ENCODE measurements around the gene AATK.

Gene AATK

DNA sequence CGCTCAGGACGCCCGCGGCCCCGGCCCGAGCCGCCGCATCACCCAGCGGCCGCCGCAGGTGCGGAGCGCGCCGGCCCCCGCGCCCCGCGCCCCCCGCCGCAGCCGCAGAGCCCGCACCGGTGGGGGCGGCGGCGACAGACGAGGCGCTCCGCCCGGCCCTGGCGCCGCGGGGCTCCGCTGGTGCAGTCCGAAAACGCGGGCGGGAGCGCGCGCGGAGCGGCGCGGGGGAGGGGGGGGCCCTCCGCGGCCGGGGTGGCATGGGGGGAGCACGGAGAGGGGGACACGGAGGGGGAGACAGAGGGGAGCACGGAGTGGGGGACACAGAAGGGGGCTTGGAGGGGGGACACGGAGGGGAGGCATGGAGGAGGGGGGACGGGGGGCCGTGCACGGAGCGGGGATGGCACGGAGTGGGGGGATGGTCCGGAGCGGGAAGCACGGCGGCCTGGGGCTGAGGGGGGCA is at the start of gene AATK:
Gene AATK (minus strand): TSS at position 189 of the 460 bp plus-strand sequence. CDS start 229 bp downstream, outside the sequence.
- H3K4me3 ChIP-seq (ENCODE audit: low read depth, low read length), result peak within 1 kb of the TSS; percentile 23
- DNase-seq (ENCODE audit: low read depth), result no peak

DNA sequence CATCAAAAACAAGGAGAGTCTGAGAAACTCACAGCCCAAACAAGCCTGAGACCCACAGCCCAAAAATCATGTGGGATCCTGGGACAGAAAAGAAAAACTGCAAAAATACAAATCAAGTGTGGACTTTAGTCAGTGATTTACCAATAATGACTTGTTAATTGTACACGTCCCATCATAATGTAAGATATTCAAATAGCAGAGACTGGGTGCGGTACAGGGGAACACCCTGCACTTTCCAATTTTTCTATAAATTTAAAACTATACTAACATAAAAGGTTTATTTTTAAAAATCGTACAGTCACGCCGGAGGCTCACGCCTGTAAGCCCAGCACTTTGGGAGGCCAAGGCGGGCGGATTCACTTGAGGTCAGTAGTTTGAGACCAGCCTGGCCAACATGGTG is 48.0 kb upstream of the AATK start:
- DNase-seq (ENCODE audit: low read depth), result no peak
- no peak overlapping the region for H3K4me3 ChIP-seq (ENCODE audit: low read depth, low read length)

DNA sequence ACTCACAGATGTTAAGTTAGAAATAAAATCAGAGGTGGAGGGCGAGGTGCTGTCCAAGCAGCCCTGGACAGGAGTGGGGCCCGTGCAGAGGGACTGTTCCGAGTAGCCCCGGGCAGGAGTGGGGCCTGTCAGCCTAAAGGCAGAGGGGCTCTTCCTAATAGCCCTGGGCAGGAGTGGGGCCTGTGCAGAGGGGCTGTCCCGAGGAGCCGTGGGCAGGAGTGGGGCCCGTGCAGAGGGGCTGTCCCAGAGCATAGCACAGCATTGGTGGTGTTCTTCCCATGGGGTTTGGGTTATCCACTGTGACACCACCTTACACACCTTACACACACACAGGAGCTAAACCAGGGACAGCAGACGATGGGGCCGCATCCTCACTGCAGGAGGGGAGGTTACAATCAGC is 46.3 kb upstream of the AATK start:
- no peak overlapping the region for H3K4me3 ChIP-seq (ENCODE audit: low read depth, low read length)
- no peak for DNase-seq (ENCODE audit: low read depth)

DNA sequence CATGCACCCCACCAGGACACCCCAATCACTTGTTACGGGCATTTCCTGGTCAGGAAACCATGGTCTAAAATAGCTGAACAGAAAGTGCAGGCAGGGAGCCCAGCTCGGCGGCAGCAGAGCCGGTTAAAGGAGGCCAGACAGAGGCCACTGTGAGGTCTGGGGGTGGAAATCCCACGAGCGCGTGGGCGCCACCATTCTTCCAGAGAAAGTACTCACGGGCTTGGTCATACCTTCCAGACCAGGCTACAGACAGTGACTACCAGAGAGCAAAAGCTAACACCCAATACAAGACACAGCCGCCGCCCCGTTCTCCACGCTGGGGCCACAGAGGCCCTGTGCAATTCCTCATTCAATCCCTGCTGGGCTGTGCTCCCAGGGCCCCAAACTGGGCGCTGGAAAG is 44.8 kb upstream of the AATK start:
- DNase-seq (ENCODE audit: low read depth), result no peak
- H3K4me3 ChIP-seq (ENCODE audit: low read depth, low read length), result no peak overlapping the region

DNA sequence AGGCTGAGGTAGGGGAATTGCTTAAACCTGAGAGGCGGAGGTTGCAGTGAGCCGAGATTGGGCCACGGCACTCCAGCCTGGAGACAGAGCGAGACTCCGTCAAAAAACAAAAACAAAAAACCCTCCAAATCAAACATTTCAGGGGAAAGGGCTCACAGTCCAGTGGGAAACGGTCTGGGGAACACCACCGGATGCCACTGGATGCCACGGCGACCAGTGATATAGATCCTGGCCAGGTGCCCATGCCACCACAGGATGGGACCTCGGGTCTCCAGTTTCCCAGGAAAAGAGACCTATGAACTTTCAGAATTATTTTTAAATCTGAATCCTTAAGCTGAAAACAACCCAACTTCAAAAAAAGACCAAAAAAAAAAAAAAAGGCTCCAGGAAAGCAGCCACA is 44.4 kb upstream of the AATK start:
- no peak for DNase-seq (ENCODE audit: low read depth)
- no peak overlapping the region for H3K4me3 ChIP-seq (ENCODE audit: low read depth, low read length)

- no peak overlapping the region for H3K4me3 ChIP-seq (ENCODE audit: low read depth, low read length)
- DNase-seq (ENCODE audit: low read depth), result no peak
Observed at GRCh38 chr17:81209141-81209540, 43.1 kb upstream of the AATK start.

GRCh38 chr17:81208651-81209050 is 42.6 kb upstream of the AATK start:
- no peak for DNase-seq (ENCODE audit: low read depth)
- no peak overlapping the region for H3K4me3 ChIP-seq (ENCODE audit: low read depth, low read length)

GRCh38 chr17:81207610-81208581 is 41.9 kb upstream of the AATK start:
- no peak overlapping the region for H3K4me3 ChIP-seq (ENCODE audit: low read depth, low read length)

DNA sequence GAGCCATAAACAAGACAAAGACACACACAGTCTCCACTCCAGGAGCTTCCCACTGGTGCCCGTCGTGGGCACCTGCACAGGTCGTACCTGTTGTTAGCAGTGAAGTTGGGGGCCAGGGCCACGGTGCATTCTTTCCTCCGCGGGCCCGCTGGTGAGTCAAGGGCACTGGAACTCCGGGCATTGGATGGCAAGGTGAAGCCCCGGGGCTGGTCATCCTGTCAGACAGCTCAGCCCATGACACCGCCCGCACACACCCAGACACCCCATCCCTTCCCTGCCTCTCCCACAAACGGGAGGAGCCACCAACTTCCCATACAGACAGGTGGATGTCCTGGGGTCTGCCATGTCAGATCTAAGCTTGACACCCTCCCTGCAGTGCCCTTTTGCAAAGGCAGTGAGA is 40.6 kb upstream of the AATK start:
- DNase-seq (ENCODE audit: low read depth), result no peak
- H3K4me3 ChIP-seq (ENCODE audit: low read depth, low read length), result no peak overlapping the region

More at GRCh38 chr17:81207610-81208581, 41.9 kb upstream of the AATK start:
- no peak for DNase-seq (ENCODE audit: low read depth)

- DNase-seq (ENCODE audit: low read depth), result no peak
- no peak overlapping the region for H3K4me3 ChIP-seq (ENCODE audit: low read depth, low read length)
Observed at GRCh38 chr17:81206166-81206565, 40.1 kb upstream of the AATK start.

GRCh38 chr17:81204578-81204977 is 38.6 kb upstream of the AATK start:
- no peak overlapping the region for H3K4me3 ChIP-seq (ENCODE audit: low read depth, low read length)
- no peak for DNase-seq (ENCODE audit: low read depth)

DNA sequence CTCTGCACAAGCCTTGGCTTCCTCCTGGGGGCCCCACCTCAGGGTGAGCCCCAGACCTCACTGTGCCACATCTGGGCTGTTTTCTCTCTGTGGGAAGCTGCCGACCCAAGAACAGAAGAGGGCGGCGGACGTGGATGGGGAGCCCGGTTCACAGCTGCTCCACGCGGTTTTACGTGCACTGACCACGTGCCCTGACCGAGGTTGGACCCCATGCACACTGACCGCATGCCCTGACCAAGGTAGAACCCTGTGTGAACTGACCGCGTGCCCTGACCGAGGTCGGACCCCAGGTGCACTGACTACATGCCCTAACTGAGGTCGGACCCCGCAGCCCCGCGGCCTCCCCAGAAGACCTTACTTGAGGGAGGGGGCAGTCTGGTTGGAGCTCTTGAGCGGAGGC is 37.1 kb upstream of the AATK start:
- H3K4me3 ChIP-seq (ENCODE audit: low read depth, low read length), result no peak overlapping the region
- DNase-seq (ENCODE audit: low read depth), result no peak

DNA sequence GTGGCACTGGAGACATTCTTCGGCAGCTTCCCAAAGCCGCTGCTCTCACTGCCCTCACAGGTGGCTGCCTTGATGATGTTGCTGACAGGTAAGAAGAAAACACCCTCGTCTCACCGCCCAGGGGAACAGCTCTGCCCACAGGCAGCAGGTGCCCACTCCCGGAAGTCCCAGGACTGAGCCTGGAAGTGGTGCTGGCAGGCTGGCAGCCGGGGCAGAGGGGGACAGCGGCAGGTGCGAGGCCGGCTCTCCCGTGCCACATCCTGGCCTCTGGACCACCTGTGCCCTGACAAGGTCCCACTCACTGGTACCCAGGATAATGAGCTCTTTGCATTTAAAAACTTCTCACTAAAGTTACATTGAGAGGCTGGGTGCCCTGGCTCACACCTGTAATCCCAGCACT is 36.3 kb upstream of the AATK start:
- DNase-seq (ENCODE audit: low read depth), result no peak
- H3K4me3 ChIP-seq (ENCODE audit: low read depth, low read length), result no peak overlapping the region

- peak; percentile 19 for DNase-seq (ENCODE audit: low read depth)
- no peak overlapping the region for H3K4me3 ChIP-seq (ENCODE audit: low read depth, low read length)
Observed at GRCh38 chr17:81200695-81201580, 34.9 kb upstream of the AATK start.

- no peak for DNase-seq (ENCODE audit: low read depth)
- no peak overlapping the region for H3K4me3 ChIP-seq (ENCODE audit: low read depth, low read length)
Observed at GRCh38 chr17:81200201-81200600, 34.2 kb upstream of the AATK start.

DNA sequence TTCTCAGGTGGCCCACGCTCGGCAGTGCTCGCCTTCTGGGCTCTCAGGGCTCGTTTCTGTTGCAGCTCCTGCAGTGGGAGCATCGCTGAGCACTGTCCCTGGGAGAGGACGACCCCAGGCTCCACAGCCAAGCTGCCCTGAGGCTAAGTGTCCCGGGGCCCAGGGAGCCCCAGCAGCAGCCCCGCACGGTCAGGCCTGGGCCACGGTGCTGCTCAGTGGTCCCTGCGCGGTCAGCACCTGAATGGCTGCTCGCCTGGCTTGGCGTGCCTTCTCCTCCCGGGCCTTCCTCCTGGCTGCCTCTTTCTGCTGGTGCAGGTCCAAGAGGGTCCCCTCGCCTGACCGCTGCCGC is 33.4 kb upstream of the AATK start:
- no peak for DNase-seq (ENCODE audit: low read depth)
- no peak overlapping the region for H3K4me3 ChIP-seq (ENCODE audit: low read depth, low read length)

- H3K4me3 ChIP-seq (ENCODE audit: low read depth, low read length), result no peak overlapping the region
- no peak for DNase-seq (ENCODE audit: low read depth)
Observed at GRCh38 chr17:81198826-81199481, 32.9 kb upstream of the AATK start.

DNA sequence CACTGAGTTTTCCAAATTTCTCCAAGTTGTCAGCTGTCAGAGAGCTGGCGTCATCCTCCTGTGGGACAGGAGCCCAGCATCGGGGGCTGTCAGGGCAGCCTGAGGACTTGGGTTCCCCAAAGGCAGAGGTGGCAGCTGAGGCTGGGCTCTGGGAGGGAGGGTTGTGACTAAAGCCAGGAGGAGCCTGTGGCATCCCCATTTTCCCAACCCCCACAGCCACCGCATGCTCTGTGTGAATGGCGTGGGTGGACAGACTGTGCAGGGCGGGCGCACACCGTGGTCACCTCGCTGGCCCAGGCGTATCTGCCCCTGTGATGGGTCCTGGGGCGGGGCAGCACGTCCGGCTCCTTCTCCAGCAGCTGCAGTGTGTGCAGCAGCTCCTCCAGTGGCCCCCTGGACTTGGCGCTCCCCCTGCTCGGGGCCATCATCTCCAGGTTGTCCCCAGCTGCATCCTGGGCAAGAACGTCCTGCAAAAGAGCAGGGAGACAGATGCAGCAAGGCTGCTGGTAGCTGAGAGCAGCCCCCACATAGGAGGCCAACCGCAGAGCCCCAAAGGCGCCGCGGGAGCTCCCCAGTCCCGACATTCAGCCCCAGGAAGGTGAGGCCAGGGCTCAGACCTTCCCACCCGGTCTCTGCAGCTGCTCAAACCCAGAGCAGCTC is 31.9 kb upstream of the AATK start:
- H3K4me3 ChIP-seq (ENCODE audit: low read depth, low read length), result no peak overlapping the region
- no peak for DNase-seq (ENCODE audit: low read depth)

DNA sequence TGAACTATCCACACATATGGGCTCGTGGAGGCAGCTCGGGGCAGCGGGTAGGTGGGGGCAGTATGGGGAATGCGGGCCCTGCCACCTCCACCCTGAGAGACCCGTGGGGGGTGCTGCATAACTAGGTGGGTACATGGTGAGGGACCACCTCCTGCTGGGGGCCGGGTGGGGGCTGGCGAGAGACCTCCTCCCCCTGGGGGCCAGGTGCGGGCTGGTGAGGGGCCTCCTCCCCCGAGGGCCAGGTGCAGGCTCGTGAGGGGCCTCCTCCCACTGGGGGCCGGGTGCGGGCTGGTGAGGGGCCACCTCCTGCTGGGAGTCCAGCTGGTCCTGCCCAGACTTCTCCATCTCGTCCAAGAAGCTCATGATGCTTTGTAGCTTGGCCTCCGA is 31.4 kb upstream of the AATK start:
- DNase-seq (ENCODE audit: low read depth), result no peak
- H3K4me3 ChIP-seq (ENCODE audit: low read depth, low read length), result no peak overlapping the region
